ENCODE data around the gene MICAL2.

DNA sequence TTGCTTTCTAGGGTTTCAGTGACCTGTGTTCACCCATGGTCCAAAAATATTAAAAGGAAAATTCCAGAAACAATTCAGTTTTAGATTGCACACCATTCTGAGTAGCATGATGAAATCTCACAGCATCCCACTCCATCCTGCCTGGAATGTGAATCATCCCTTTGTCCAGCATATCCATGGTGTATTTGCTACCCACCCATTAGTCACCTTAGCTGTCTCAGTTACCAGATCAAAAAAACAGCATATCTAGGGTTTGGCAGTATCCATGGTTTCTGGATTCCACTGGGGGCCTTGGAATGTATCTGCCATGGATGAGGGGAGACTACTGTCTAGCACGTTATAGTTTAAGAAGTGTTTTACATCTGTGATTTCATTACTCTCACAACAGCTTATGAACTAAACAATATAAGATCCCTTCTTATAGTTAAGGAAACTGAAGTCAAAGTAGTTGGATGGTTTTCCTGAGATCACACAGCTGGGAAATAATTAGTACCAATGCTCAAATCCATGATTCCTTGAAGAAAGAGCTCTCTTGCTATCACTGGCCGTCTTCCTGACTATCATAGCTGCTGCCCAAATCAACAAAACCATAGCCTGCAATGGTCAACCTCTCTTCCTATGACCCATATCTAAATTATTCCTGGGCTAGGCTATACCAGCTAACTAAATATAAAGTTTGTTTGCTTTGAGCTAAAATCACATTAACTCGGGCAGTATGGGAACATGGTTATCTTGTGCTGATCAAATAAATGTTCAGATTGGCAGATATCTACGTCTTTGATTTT, 122.6 kb downstream of the MICAL2 start:
- TF ChIP-seq, protein P1, sequence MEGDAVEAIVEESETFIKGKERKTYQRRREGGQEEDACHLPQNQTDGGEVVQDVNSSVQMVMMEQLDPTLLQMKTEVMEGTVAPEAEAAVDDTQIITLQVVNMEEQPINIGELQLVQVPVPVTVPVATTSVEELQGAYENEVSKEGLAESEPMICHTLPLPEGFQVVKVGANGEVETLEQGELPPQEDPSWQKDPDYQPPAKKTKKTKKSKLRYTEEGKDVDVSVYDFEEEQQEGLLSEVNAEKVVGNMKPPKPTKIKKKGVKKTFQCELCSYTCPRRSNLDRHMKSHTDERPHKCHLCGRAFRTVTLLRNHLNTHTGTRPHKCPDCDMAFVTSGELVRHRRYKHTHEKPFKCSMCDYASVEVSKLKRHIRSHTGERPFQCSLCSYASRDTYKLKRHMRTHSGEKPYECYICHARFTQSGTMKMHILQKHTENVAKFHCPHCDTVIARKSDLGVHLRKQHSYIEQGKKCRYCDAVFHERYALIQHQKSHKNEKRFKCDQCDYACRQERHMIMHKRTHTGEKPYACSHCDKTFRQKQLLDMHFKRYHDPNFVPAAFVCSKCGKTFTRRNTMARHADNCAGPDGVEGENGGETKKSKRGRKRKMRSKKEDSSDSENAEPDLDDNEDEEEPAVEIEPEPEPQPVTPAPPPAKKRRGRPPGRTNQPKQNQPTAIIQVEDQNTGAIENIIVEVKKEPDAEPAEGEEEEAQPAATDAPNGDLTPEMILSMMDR (IDR thresholded peaks at IDR 0.05): no peak
- TF ChIP-seq POLR2A (IDR thresholded peaks at IDR 0.05): no peak
